H1 (cell line): ENCODE results near the gene BABAM1. TPM values are rescaled to one million over a fixed set of nuclear protein-coding genes. Genes with fewer than 3 reads are reported as not detected.

Source experiments
- CTCF ChIA-PET: fragments of 300-600 bp; sonication (Branson Sonifier 250); formaldehyde crosslinking; loops from one replicate; lab custom pipeline; 2021; ENCODE audit not compliant: partially characterized antibody; lab: Charles Lee
- POLR2A ChIA-PET: fragments of 300-600 bp; sonication (Branson Sonifier 250); formaldehyde crosslinking; loops from one replicate; lab custom pipeline; 2021; ENCODE audit warnings: inconsistent platforms; ENCODE audit not compliant: partially characterized antibody; lab: Charles Lee
- DNase-seq, 2 experiments: peaks; one replicate each; pipeline versions ENCODE4 v3.0.0 to v3.0.0-alpha.2; 2010 to 2022; ENCODE audit warnings: low spot score in 2 of 2, low read depth in 1 of 2, mixed read lengths in 1 of 2
- FAIRE-seq: peaks from 2 replicates; lab custom pipeline; 2011; peaks lifted over from hg19 to GRCh38; lab: Jason Lieb, UNC
- H2AFZ ChIP-seq: 2 replicates; pipeline ENCODE4 v1.8.1; 2012; ENCODE audit warnings: low read length, inconsistent platforms
- H2AK5ac ChIP-seq: 2 replicates; pipeline ENCODE4 v1.6.1; 2013; ENCODE audit warnings: low read depth, low read length
- H2BK120ac ChIP-seq: replicated peaks from 2 replicates; pipeline ENCODE3; 2013; ENCODE audit warnings: low read depth, low read length, inconsistent platforms
- H2BK12ac ChIP-seq: 2 replicates; pipeline ENCODE4 v1.6.1; 2013; ENCODE audit warnings: low read depth, low read length
- H2BK15ac ChIP-seq: 2 replicates; pipeline ENCODE4 v1.6.1; 2013; ENCODE audit warnings: low read length
- H2BK20ac ChIP-seq: 2 replicates; pipeline ENCODE4 v1.6.1; 2013; ENCODE audit warnings: low read length
- H2BK5ac ChIP-seq: 2 replicates; pipeline ENCODE4 v1.6.1; 2013; ENCODE audit warnings: low read depth, low read length
- H3K14ac ChIP-seq: 2 replicates; pipeline ENCODE4 v1.6.1; 2013; ENCODE audit warnings: inconsistent platforms; ENCODE audit not compliant: insufficient read length
- H3K18ac ChIP-seq: 2 replicates; pipeline ENCODE4 v1.6.1; 2013; ENCODE audit warnings: low read length; ENCODE audit errors: extremely low read depth
- H3K23ac ChIP-seq: 2 replicates; pipeline ENCODE4 v1.6.1; 2013; ENCODE audit warnings: inconsistent platforms; ENCODE audit not compliant: insufficient read length
- H3K23me2 ChIP-seq: 2 replicates; pipeline ENCODE4 v1.6.1; 2013; ENCODE audit warnings: low read depth, low read length
- H3K27ac ChIP-seq: 2 replicates; pipeline ENCODE4 v1.6.1; 2011; ENCODE audit warnings: low read depth, low read length, inconsistent platforms
- H3K27me3 ChIP-seq, 4 experiments: replicated peaks in 1 of 4; 1 replicate in 1 of 4; 2 replicates in 3 of 4; pipeline versions ENCODE4 v1.6.1 to v1.8.1; 2011 to 2013; ENCODE audit warnings: low read length in 3 of 4, mild to moderate bottlenecking in 3 of 4, inconsistent platforms in 2 of 4, mixed read lengths in 2 of 4, moderate library complexity in 1 of 4; ENCODE audit not compliant: control insufficient read depth in 3 of 4, insufficient read depth in 3 of 4; ENCODE audit errors: extremely low read depth in 1 of 4
- H3K36me3 ChIP-seq, 4 experiments: 2 replicates each; pipeline versions ENCODE4 v1.6.1 to v1.8.1; 2011 to 2013; ENCODE audit warnings: mild to moderate bottlenecking in 4 of 4, low read length in 3 of 4, moderate library complexity in 2 of 4, control low read depth in 1 of 4, inconsistent platforms in 1 of 4; ENCODE audit not compliant: insufficient read depth in 4 of 4, control insufficient read depth in 2 of 4
- H3K4ac ChIP-seq: replicated peaks from 2 replicates; pipeline ENCODE3; 2013; ENCODE audit warnings: low read length, low read depth, mixed read lengths, inconsistent platforms; ENCODE audit not compliant: insufficient read length
- H3K4me1 ChIP-seq, 4 experiments: replicated peaks in 1 of 4; 1 replicate in 1 of 4; 2 replicates in 3 of 4; pipeline versions ENCODE4 v1.6.1 to v1.8.1; 2011 to 2013; ENCODE audit warnings: low read length in 3 of 4, inconsistent platforms in 2 of 4, mixed read lengths in 1 of 4; ENCODE audit not compliant: insufficient read depth in 4 of 4, control insufficient read depth in 3 of 4
- H3K4me2 ChIP-seq, 2 experiments: 2 replicates each; pipeline versions ENCODE4 v1.6.1 to v1.8.1; 2011 to 2013; ENCODE audit warnings: low read depth in 2 of 2, low read length in 2 of 2, control low read depth in 1 of 2, inconsistent platforms in 1 of 2, mild to moderate bottlenecking in 1 of 2; ENCODE audit not compliant: insufficient read depth in 1 of 2
- H3K4me3 ChIP-seq, 4 experiments: fragments of 200-600, 300-600 bp in 1 of 4; sonication (generic), shearing (Covaris generic), sonication (Bioruptor Twin) in 1 of 4; 2 replicates each; pipeline versions ENCODE4 v1.5.1 to v1.8.1; 2011 to 2016; ENCODE audit warnings: low read length in 4 of 4, low read depth in 3 of 4, control low read depth in 2 of 4, inconsistent platforms in 2 of 4, mild to moderate bottlenecking in 2 of 4, mixed read lengths in 1 of 4, moderate library complexity in 1 of 4; ENCODE audit not compliant: insufficient read depth in 2 of 4; ENCODE audit errors: extremely low read depth in 1 of 4
- H3K56ac ChIP-seq: replicated peaks from 2 replicates; pipeline ENCODE3; 2013; ENCODE audit warnings: low read depth, mild to moderate bottlenecking, mixed read lengths, low read length, inconsistent platforms; ENCODE audit not compliant: insufficient read length
- H3K79me1 ChIP-seq: 2 replicates; pipeline ENCODE4 v1.6.1; 2013; ENCODE audit warnings: low read depth, low read length, control low read depth
- H3K79me2 ChIP-seq, 2 experiments: 2 replicates each; pipeline versions ENCODE4 v1.6.1 to v1.8.1; 2012 to 2013; ENCODE audit warnings: low read length in 2 of 2, mild to moderate bottlenecking in 2 of 2, inconsistent platforms in 1 of 2; ENCODE audit not compliant: insufficient read depth in 2 of 2, control insufficient read depth in 1 of 2
- H3K9ac ChIP-seq, 4 experiments: replicated peaks in 1 of 4; 1 replicate in 1 of 4; 2 replicates in 3 of 4; pipeline versions ENCODE4 v1.6.1 to v1.8.1; 2011 to 2013; ENCODE audit warnings: low read depth in 3 of 4, low read length in 3 of 4, control low read depth in 2 of 4, mild to moderate bottlenecking in 2 of 4, moderate library complexity in 2 of 4, inconsistent platforms in 1 of 4; ENCODE audit errors: extremely low read depth in 1 of 4
- H3K9me3 ChIP-seq, 2 experiments: 2 replicates each; pipeline versions ENCODE4 v1.6.1 to v1.8.1; 2012 to 2013; ENCODE audit warnings: mild to moderate bottlenecking in 2 of 2, moderate library complexity in 2 of 2, control low read depth in 1 of 2, inconsistent platforms in 1 of 2, low read depth in 1 of 2, low read length in 1 of 2, mixed read lengths in 1 of 2; ENCODE audit not compliant: insufficient read depth in 2 of 2
- H4K20me1 ChIP-seq, 2 experiments: replicated peaks in 1 of 2; 2 replicates each; pipeline versions ENCODE3 to v1.8.1; 2011 to 2013; ENCODE audit warnings: inconsistent platforms in 2 of 2, low read length in 2 of 2, mild to moderate bottlenecking in 1 of 2; ENCODE audit not compliant: insufficient read depth in 2 of 2, control insufficient read depth in 1 of 2
- H4K5ac ChIP-seq: 2 replicates; pipeline ENCODE4 v1.6.1; 2013; ENCODE audit warnings: low read length, low read depth, mixed read lengths, inconsistent platforms; ENCODE audit not compliant: insufficient read length
- H4K8ac ChIP-seq: 2 replicates; pipeline ENCODE4 v1.8.0; 2013; ENCODE audit warnings: mild to moderate bottlenecking, moderate library complexity, low read length, inconsistent platforms; ENCODE audit not compliant: insufficient read depth; ENCODE audit errors: extremely low read depth
- H4K91ac ChIP-seq: replicated peaks from 2 replicates; pipeline ENCODE3; 2013; ENCODE audit warnings: low read length, mixed read lengths, inconsistent platforms; ENCODE audit not compliant: insufficient read length
- BRCA1 ChIP-seq: IDR thresholded peaks from 2 replicates; pipeline ENCODE4 v1.6.1; 2012; ENCODE audit warnings: low read depth, low read length, improper control_type of control experiment
- CEBPB ChIP-seq: IDR thresholded peaks from 2 replicates; pipeline ENCODE4 v1.6.1; 2012; ENCODE audit warnings: low read depth, low read length
- NANOG ChIP-seq: IDR thresholded peaks from 2 replicates; pipeline ENCODE4 v1.6.1; 2011; ENCODE audit warnings: low read length, low read depth, mild to moderate bottlenecking, inconsistent platforms; ENCODE audit not compliant: insufficient read depth, poor library complexity, severe bottlenecking
- NRF1 ChIP-seq: IDR thresholded peaks from 2 replicates; pipeline ENCODE4 v1.6.1; 2011; ENCODE audit warnings: mild to moderate bottlenecking, low read depth, low read length, improper control_type of control experiment
- SIN3A ChIP-seq, 2 experiments: IDR thresholded peaks in 1 of 2; conservative IDR thresholded peaks in 1 of 2; 2 replicates each; pipeline ENCODE4 v1.6.1; 2011 to 2012; ENCODE audit warnings: low read length in 2 of 2, improper control_type of control experiment in 1 of 2, low read depth in 1 of 2, mild to moderate bottlenecking in 1 of 2
- SRF ChIP-seq: IDR thresholded peaks from 2 replicates; pipeline ENCODE4 v1.6.1; 2011; ENCODE audit warnings: mild to moderate bottlenecking, low read depth, low read length, moderate library complexity
- TAF7 ChIP-seq: optimal IDR thresholded peaks from 2 replicates; pipeline ENCODE3; 2011; ENCODE audit warnings: low read depth, mild to moderate bottlenecking, inconsistent platforms, low read length, moderate library complexity, borderline replicate concordance
- WGBS, 2 experiments: shearing (Covaris generic) in 1 of 2; methylation state at CpG; one replicate each; pipeline versions ENCODE4 v1.1.6 to v1.1.7; 2013 to 2015; ENCODE audit warnings: low lambda C conversion rate in 2 of 2, mixed read lengths in 2 of 2, inconsistent platforms in 1 of 2, low coverage in 1 of 2, missing lambda C conversion rate in 1 of 2; ENCODE audit not compliant: insufficient replicate concordance in 2 of 2, insufficient coverage in 1 of 2, insufficient read length in 1 of 2; ENCODE audit errors: extremely low coverage in 1 of 2, missing lambda C conversion rate in 1 of 2; 5-methylcytosine and 5-hydroxymethylcytosine counted together
- polyA plus RNA-seq, 7 experiments: library from polyadenylated mRNA; depleted of rRNA in 3 of 7; stranded (reverse) in 5 of 7; unstranded in 2 of 7; fragments of >200 nt in 5 of 7; fragments of 200-250 nt in 2 of 7; gene quantifications; 1 replicate in 5 of 7; 2 replicates in 1 of 7; 4 replicates in 1 of 7; pipeline versions ENCODE4 v1.2.1 to v1.2.3, GENCODE V29; 2011 to 2013; ENCODE audit warnings: missing spikeins in 2 of 7, mixed read lengths in 2 of 7
- total RNA-seq: library from RNA; stranded (reverse); fragmentation: NEBNext Ultra II Directional; extraction: Animal tissue kit (Norgen Biotek cat#: 25700); gene quantifications from 2 replicates; pipeline ENCODE4 v1.2.1, GENCODE V29; 2021
- TF ChIP-seq, protein P1 (sequence below): IDR thresholded peaks from 2 replicates; pipeline ENCODE4 v1.6.1; 2012; ENCODE audit warnings: inconsistent platforms

Gene BABAM1
- total and polyA plus RNA-seq, 2 of the 8 experiments (the other 6 are each of a cell fraction or from before 2014, with no cell fraction given) = 127 to 133 TPM

- H3K23me2 ChIP-seq = peaks cover 4% of the 10 kb centered on the region; the same call in 1 of the 2 replicates
- no peak overlapping the region for H4K5ac ChIP-seq
- H3K56ac ChIP-seq = no peak overlapping the region
- H3K79me1 ChIP-seq = peaks cover 18% of the 10 kb centered on the region
- POLR2A ChIA-PET = interaction anchor here (1.0 to 12.3 kb wide), 13 partner anchors 6 to 84 kb away, joined by 3 to 118 read pairs (median 5); partner anchors contain the start of genes ANKLE1, NR2F6, OCEL1 and USE1
- H2BK5ac ChIP-seq = peak overlapping the region; percentile 93
- H3K4me2 ChIP-seq = peak overlapping the region in 1 of 2 experiments; percentile 92; a peak in 1 of 4 replicates
- H3K79me2 ChIP-seq = peaks cover 12 to 51% of the 10 kb centered on the region in 2 experiments; a peak in 3 of 4 replicates
- CTCF ChIA-PET = interaction anchor here (0.6 to 1.8 kb wide), 10 partner anchors 9 to 1014 kb away, joined by 3 to 6 read pairs (median 3); no protein-coding TSS in a partner anchor
- FAIRE-seq (no peak), DNase-seq (no peak)
- peaks cover 3 to 11% (median 7%) of the 10 kb centered on the region in 4 experiments for H3K4me1 ChIP-seq
- no peak overlapping the region; the same call in 1 of the 2 replicates for H4K8ac ChIP-seq
- H3K23ac ChIP-seq = no peak overlapping the region
- H2BK120ac ChIP-seq = no peak overlapping the region
- H3K27ac ChIP-seq = no peak overlapping the region
- H3K27me3 ChIP-seq = no peaks in the 10 kb centered on the region
- peaks cover 6 to 28% (median 9%) of the 10 kb centered on the region in 4 experiments for H3K36me3 ChIP-seq
- TF ChIP-seq SRF (no peak), CEBPB (no peak), NRF1 (no peak), NANOG (no peak), SIN3A (conservative IDR thresholded peaks at IDR 0.05 in 1 of 2, IDR thresholded peaks at IDR 0.05 in 1 of 2; ENCODE audit: low read depth in 1 of 2, low read length in 2 of 2) (no peak), BRCA1 (no peak), TAF7 (no peak)
- TF ChIP-seq, protein P1, sequence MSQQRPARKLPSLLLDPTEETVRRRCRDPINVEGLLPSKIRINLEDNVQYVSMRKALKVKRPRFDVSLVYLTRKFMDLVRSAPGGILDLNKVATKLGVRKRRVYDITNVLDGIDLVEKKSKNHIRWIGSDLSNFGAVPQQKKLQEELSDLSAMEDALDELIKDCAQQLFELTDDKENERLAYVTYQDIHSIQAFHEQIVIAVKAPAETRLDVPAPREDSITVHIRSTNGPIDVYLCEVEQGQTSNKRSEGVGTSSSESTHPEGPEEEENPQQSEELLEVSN = no peak
- no peaks in the 10 kb centered on the region for H3K9me3 ChIP-seq
- H2AK5ac ChIP-seq = no peak overlapping the region
- H2BK15ac ChIP-seq = no peak overlapping the region
- no peak overlapping the region for H3K9ac ChIP-seq
- peaks cover 15 to 21% of the 10 kb centered on the region in 2 experiments for H4K20me1 ChIP-seq
- no peak overlapping the region for H2AFZ ChIP-seq
- peak overlapping the region in 1 of 4 experiments; percentile 45; a peak in 1 of 8 replicates for H3K4me3 ChIP-seq
- 87% methylated on average over 16 of the region's 18 CpGs; no CpG with 5 or more reads in 1 of the 2 experiments for WGBS, 2 experiments
- no peak overlapping the region for H3K4ac ChIP-seq
- H3K14ac ChIP-seq = no peak overlapping the region
- peak overlapping the region; percentile 48; the same call in 1 of the 2 replicates for H2BK20ac ChIP-seq
- H4K91ac ChIP-seq = peak overlapping the region; percentile 70
- H3K18ac ChIP-seq = no peak overlapping the region; the same call in 1 of the 2 replicates
- H2BK12ac ChIP-seq = peak overlapping the region; percentile 60; the same call in 1 of the 2 replicates
Observed at GRCh38 chr19:17236811-17237543, 30.3 kb upstream of the BABAM1 start.
